ENCODE measurements around the gene LHX6. TPM values are rescaled to one million over a fixed set of nuclear protein-coding genes. Genes with fewer than 3 reads are reported as not detected.

Gene LHX6
- total RNA-seq, 1 experiment from 2014 or later = 4.1 TPM

GRCh38 chr9:122263699-122264349 is 35.1 kb upstream of the LHX6 start:
- Histone ChIP-seq H2AFZ (ENCODE audit: low read depth, low read length, poor library complexity, severe bottlenecking) (no peak overlapping the region), H4K20me1 (ENCODE audit: insufficient read depth) (no peaks in the 10 kb centered on the region), H3K9me2 (ENCODE audit: insufficient read depth) (no peaks in the 10 kb centered on the region), H3K9me3 (ENCODE audit: control insufficient read depth in 1 of 2, insufficient read depth in 1 of 2, low read depth in 1 of 2, low read length in 2 of 2) (no peaks in the 10 kb centered on the region), H3K79me2 (ENCODE audit: insufficient read depth, low read length) (peaks cover 86% of the 10 kb centered on the region), H3K4me3 (replicated peaks in 1 of 2; ENCODE audit: low read depth in 1 of 2, low read length in 2 of 2) (peak overlapping the region; percentile 82 to 83), H3K27me3 (ENCODE audit: insufficient read depth, low read length) (no peaks in the 10 kb centered on the region), H3K4me1 (ENCODE audit: control insufficient read depth in 1 of 2, insufficient read depth in 2 of 2, low read length in 2 of 2) (peaks cover 6 to 20% of the 10 kb centered on the region in 2 experiments), H3K27ac (ENCODE audit: low read depth, low read length) (peak overlapping the region; percentile 94), H3K9ac (ENCODE audit: low read length) (peak overlapping the region; percentile 76), H3K4me2 (ENCODE audit: low read length) (peak overlapping the region; percentile 90), H3K36me3 (ENCODE audit: control insufficient read depth in 1 of 2, insufficient read depth in 2 of 2, low read length in 2 of 2) (peaks cover 12 to 18% of the 10 kb centered on the region in 2 experiments; a peak in 3 of 4 replicates)
- intact Hi-C loops (cut with micrococcal nuclease) = no loop called here
- POLR2A ChIA-PET = no interaction called here
- TF ChIP-seq EZH2phosphoT487 (IDR thresholded peaks at IDR 0.05; ENCODE audit: borderline replicate concordance) (no peak), EZH2 (IDR thresholded peaks at IDR 0.05) (no peak), TCF7L2 (IDR thresholded peaks at IDR 0.05; ENCODE audit: borderline replicate concordance, extremely low read depth, insufficient read depth, insufficient read length) (no peak), CEBPB (IDR thresholded peaks at IDR 0.05; ENCODE audit: low read depth) (no peak), ZFX (IDR thresholded peaks at IDR 0.05) (no peak), SP1 (IDR thresholded peaks at IDR 0.05; ENCODE audit: low read depth) (no peak), SIN3A (IDR thresholded peaks at IDR 0.05; ENCODE audit: low read depth) (no peak), ZNF274 (IDR thresholded peaks at IDR 0.05; ENCODE audit: low read depth, low read length) (no peak), CBX3 (IDR thresholded peaks at IDR 0.05; ENCODE audit: low read depth) (no peak), SRF (IDR thresholded peaks at IDR 0.05; ENCODE audit: low read depth) (no peak), POLR2AphosphoS5 (IDR thresholded peaks at IDR 0.05; ENCODE audit: low read depth, low read length) (no peak), POLR2A (IDR thresholded peaks at IDR 0.05; ENCODE audit: borderline replicate concordance, extremely low read depth, insufficient read depth, insufficient read length) (no peak)
- TF ChIP-seq, protein P1, sequence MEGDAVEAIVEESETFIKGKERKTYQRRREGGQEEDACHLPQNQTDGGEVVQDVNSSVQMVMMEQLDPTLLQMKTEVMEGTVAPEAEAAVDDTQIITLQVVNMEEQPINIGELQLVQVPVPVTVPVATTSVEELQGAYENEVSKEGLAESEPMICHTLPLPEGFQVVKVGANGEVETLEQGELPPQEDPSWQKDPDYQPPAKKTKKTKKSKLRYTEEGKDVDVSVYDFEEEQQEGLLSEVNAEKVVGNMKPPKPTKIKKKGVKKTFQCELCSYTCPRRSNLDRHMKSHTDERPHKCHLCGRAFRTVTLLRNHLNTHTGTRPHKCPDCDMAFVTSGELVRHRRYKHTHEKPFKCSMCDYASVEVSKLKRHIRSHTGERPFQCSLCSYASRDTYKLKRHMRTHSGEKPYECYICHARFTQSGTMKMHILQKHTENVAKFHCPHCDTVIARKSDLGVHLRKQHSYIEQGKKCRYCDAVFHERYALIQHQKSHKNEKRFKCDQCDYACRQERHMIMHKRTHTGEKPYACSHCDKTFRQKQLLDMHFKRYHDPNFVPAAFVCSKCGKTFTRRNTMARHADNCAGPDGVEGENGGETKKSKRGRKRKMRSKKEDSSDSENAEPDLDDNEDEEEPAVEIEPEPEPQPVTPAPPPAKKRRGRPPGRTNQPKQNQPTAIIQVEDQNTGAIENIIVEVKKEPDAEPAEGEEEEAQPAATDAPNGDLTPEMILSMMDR (IDR thresholded peaks at IDR 0.05 in 2 of 3, conservative IDR thresholded peaks at IDR 0.05 in 1 of 3; ENCODE audit: borderline replicate concordance in 1 of 3, insufficient read depth in 1 of 3, low read depth in 2 of 3, low read length in 2 of 3) = no peak
- TF ChIP-seq, protein P2, sequence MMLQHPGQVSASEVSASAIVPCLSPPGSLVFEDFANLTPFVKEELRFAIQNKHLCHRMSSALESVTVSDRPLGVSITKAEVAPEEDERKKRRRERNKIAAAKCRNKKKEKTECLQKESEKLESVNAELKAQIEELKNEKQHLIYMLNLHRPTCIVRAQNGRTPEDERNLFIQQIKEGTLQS (IDR thresholded peaks at IDR 0.05) = no peak
- no peak for DNase-seq (ENCODE audit: low read depth, low spot score)
- CTCF ChIA-PET = interaction anchor here (1.0 to 1.4 kb wide), 2 partner anchors 119 to 139 kb away, joined by 3 to 7 read pairs; no protein-coding TSS in a partner anchor
- BruUV-seq (replicated peaks) = no TSS peak
- ATAC-seq = no peak
- RAD21 ChIA-PET (ENCODE audit: low non-redundant PET in 1 of 2, low total read pairs in 2 of 2, uncharacterized antibody in 2 of 2, unreplicated experiment in 2 of 2) = no interaction called here
